ENCODE results near the gene NR1I2.

The NR1I2 gene

DNA sequence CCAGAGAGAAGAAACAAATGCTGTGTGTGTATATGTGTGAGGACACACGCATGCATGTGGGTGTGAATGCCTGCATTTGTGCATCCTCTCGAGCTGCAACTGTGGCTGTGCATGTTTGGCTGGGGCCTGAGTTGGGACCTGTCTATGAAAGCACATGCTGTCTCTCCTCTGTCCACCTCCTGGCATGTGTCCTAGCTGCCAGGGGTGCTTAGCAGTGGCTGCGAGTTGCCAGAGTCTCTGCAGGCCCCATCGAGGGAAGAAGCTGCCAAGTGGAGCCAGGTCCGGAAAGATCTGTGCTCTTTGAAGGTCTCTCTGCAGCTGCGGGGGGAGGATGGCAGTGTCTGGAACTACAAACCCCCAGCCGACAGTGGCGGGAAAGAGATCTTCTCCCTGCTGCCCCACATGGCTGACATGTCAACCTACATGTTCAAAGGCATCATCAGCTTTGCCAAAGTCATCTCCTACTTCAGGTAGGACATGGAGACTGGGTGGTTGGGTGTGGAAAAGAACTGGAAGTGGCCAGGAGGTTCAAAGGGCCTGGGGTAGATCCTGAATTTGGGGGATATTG lies 30.7 kb downstream of the NR1I2 start:
- no peak for DNase-seq (ENCODE audit: low read depth in 1 of 2, low spot score in 1 of 2)

DNA sequence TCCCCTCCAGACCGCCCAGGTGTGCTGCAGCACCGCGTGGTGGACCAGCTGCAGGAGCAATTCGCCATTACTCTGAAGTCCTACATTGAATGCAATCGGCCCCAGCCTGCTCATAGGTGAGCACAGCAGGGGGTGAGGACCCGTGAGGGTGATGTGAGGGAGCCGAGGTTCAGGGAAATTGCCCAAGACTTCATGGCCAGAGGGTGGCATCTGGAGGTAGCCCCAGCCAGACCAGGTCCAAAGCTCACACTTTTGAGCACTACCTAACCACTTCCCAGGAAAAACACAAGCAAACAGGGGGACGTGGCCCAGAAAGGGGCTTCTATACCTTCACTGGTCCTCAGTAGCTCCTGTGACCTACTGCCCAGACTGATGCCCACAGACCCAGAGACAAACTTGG lies 33.8 kb downstream of the NR1I2 start:
- no peaks in the 10 kb centered on the region for H3K27me3 ChIP-seq (ENCODE audit: insufficient read depth, poor library complexity, severe bottlenecking)
- no peak overlapping the region for H3K4me3 ChIP-seq (replicated peaks; ENCODE audit: insufficient read depth, low read length)
- no peak for DNase-seq (ENCODE audit: low read depth in 1 of 2, low spot score in 1 of 2)
- no peak overlapping the region for H3K27ac ChIP-seq (replicated peaks)
- no peak for TF ChIP-seq CTCF (IDR thresholded peaks at IDR 0.05; ENCODE audit: insufficient read depth, low read length)
- no peak for TF ChIP-seq POLR2AphosphoS5 (IDR thresholded peaks at IDR 0.05; ENCODE audit: low read depth)
- TF ChIP-seq GABPA (IDR thresholded peaks at IDR 0.05; ENCODE audit: low read depth), result no peak
- TF ChIP-seq REST (IDR thresholded peaks at IDR 0.05; ENCODE audit: insufficient replicate concordance, low read depth), result no peak
- TF ChIP-seq SPI1 (IDR thresholded peaks at IDR 0.05; ENCODE audit: borderline replicate concordance, low read depth), result no peak

More for the DNA sequence above, 30.7 kb downstream of the NR1I2 start:
- H3K27ac ChIP-seq (replicated peaks), result no peak overlapping the region
- TF ChIP-seq GABPA (IDR thresholded peaks at IDR 0.05; ENCODE audit: low read depth) (no peak), CTCF (IDR thresholded peaks at IDR 0.05; ENCODE audit: insufficient read depth, low read length) (no peak), SPI1 (IDR thresholded peaks at IDR 0.05; ENCODE audit: borderline replicate concordance, low read depth) (no peak), REST (IDR thresholded peaks at IDR 0.05; ENCODE audit: insufficient replicate concordance, low read depth) (no peak), POLR2AphosphoS5 (IDR thresholded peaks at IDR 0.05; ENCODE audit: low read depth) (no peak)
- H3K4me3 ChIP-seq (replicated peaks; ENCODE audit: insufficient read depth, low read length), result no peak overlapping the region
- no peaks in the 10 kb centered on the region for H3K27me3 ChIP-seq (ENCODE audit: insufficient read depth, poor library complexity, severe bottlenecking)

GRCh38 chr3:119817071-119817470 lies 35.2 kb downstream of the NR1I2 start:
- TF ChIP-seq SPI1 (IDR thresholded peaks at IDR 0.05; ENCODE audit: borderline replicate concordance, low read depth), result no peak
- TF ChIP-seq CTCF (IDR thresholded peaks at IDR 0.05; ENCODE audit: insufficient read depth, low read length), result no peak
- no peak for TF ChIP-seq GABPA (IDR thresholded peaks at IDR 0.05; ENCODE audit: low read depth)
- TF ChIP-seq POLR2AphosphoS5 (IDR thresholded peaks at IDR 0.05; ENCODE audit: low read depth), result no peak
- TF ChIP-seq REST (IDR thresholded peaks at IDR 0.05; ENCODE audit: insufficient replicate concordance, low read depth), result no peak
- no peak for DNase-seq (ENCODE audit: low read depth in 1 of 2, low spot score in 1 of 2)
- Histone ChIP-seq H3K27me3 (ENCODE audit: insufficient read depth, poor library complexity, severe bottlenecking) (no peaks in the 10 kb centered on the region), H3K27ac (replicated peaks) (no peak overlapping the region), H3K4me3 (replicated peaks; ENCODE audit: insufficient read depth, low read length) (no peak overlapping the region)
